GM12892 (cell line): Measurements from ENCODE around the gene RTCA.

Experiments
- POLR2A ChIP-seq: IDR thresholded peaks from 2 replicates; pipeline ENCODE4 v1.6.1; 2011; ENCODE audit warnings: low read depth, low read length, control low read depth
- POLR2AphosphoS5 ChIP-seq: IDR thresholded peaks from 2 replicates; pipeline ENCODE4 v1.6.1; 2011; ENCODE audit warnings: low read depth, low read length, control low read depth

GRCh38 chr1:100222428-100222827, 43.6 kb upstream of the RTCA start:
- no peak for TF ChIP-seq POLR2A
- TF ChIP-seq POLR2AphosphoS5: no peak
